SK-N-MC (cell line): ENCODE measurements around the gene MAP2K7.
A peak's percentile ranks its signal among the peaks of the same experiment; 100 is the strongest.
"Not testable (repeated sequence)": the region's sequence is repeated elsewhere in the genome, so short reads cannot be mapped to it uniquely, and the experiment has no call there.

ENCODE experiments used
- DNase-seq: peaks from one replicate; pipeline ENCODE4 v3.0.0-alpha.2; 2011; ENCODE audit warnings: low read depth, low spot score
- H3K27ac ChIP-seq: fragments of 200-600 bp; sonication (generic); 2 replicates; pipeline ENCODE4 v1.5.1; 2016; ENCODE audit warnings: mixed run types
- H3K36me3 ChIP-seq: fragments of 200-600 bp; sonication (generic); 2 replicates; pipeline ENCODE4 v1.6.1; 2017; ENCODE audit warnings: antibody characterized with exemption, low read length, mixed read lengths; ENCODE audit not compliant: insufficient read depth
- H3K4me3 ChIP-seq: fragments of 200-600 bp; sonication (generic); 2 replicates; pipeline ENCODE4 v1.5.1; 2016
- H3K9ac ChIP-seq: fragments of 200-600 bp; sonication (generic); 2 replicates; pipeline ENCODE4 v1.8.0; 2017; ENCODE audit warnings: mixed run types, mixed read lengths; ENCODE audit not compliant: insufficient read length
- H3K9me3 ChIP-seq: fragments of 200-600 bp; sonication (generic); 2 replicates; pipeline ENCODE4 v1.6.1; 2017; ENCODE audit warnings: low read depth, mild to moderate bottlenecking, antibody characterized with exemption, low read length, moderate library complexity, mixed read lengths
- EZH2 ChIP-seq: fragments of 200-600 bp; sonication (generic); IDR thresholded peaks from one replicate; pipeline ENCODE4 v1.6.1; 2017; ENCODE audit warnings: antibody characterized with exemption
- FOXP2 ChIP-seq: optimal IDR thresholded peaks from 2 replicates; pipeline ENCODE3; 2011; ENCODE audit warnings: mild to moderate bottlenecking, moderate library complexity; ENCODE audit not compliant: insufficient read depth; ENCODE audit errors: extremely low read length, control extremely low read depth
- POLR2AphosphoS5 ChIP-seq: IDR thresholded peaks from 2 replicates; pipeline ENCODE4 v1.6.1; 2012; ENCODE audit warnings: mild to moderate bottlenecking, low read depth, low read length, borderline replicate concordance

Gene MAP2K7

GRCh38 chr19:7903244-7904073, at the start of gene MAP2K7:
Gene MAP2K7, plus strand, starts transcription at chr19:7903877. Its CDS starts 68 bp downstream, at chr19:7903945.
- H3K36me3 ChIP-seq: peaks cover 9% of the 10 kb centered on the region; the same call in 1 of the 2 replicates
- H3K27ac ChIP-seq: peak within 1 kb of the TSS; percentile 85
- H3K9me3 ChIP-seq: no peaks in the 10 kb centered on the region
- H3K4me3 ChIP-seq: peak within 1 kb of the TSS; percentile 89
- H3K9ac ChIP-seq: peak within 1 kb of the TSS; percentile 96
- peak; percentile 99 for DNase-seq
- TF ChIP-seq EZH2: no peak
- peak; percentile 97 for TF ChIP-seq POLR2AphosphoS5
- TF ChIP-seq FOXP2: peak; percentile 91

DNA sequence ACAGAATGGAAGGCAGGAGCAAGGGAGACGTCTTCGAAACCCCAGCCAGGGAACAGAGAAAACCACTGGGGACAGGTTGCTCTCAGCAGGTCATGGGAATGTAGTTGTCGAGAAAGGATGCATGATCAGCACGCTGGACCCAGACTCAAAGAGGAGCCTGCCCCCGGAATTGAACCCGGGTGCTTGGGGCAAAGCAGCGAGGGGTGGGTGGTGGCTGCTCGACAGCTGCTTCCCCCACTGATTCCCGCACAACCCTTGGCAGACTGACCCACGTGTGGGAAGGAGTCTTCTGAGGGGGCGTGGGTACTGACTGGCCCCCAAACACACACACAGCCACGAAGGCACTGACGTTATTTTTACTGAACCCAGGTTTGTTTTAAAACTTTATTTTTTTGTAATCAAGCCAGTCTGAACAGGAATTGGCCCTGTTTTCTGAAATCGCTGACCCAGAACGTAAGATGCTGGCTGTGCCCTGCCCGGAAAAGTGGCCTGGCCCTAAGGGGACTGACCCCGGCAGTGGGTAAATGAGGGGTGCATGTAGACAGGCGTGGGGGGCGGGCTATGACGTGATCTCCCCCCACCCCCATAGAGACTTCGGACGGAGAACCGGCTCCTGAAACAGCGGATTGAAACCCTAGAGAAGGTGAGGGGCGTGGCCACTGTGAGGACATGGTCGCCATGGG, 48.1 kb upstream of the MAP2K7 start:
- TF ChIP-seq EZH2: no peak
- no peak for TF ChIP-seq POLR2AphosphoS5
- TF ChIP-seq FOXP2: no peak
- H3K27ac ChIP-seq: no peak overlapping the region
- no peak for DNase-seq
- no peak overlapping the region for H3K4me3 ChIP-seq
- H3K9ac ChIP-seq: no peak overlapping the region
- H3K9me3 ChIP-seq: no peaks in the 10 kb centered on the region
- H3K36me3 ChIP-seq: no peaks in the 10 kb centered on the region

DNA sequence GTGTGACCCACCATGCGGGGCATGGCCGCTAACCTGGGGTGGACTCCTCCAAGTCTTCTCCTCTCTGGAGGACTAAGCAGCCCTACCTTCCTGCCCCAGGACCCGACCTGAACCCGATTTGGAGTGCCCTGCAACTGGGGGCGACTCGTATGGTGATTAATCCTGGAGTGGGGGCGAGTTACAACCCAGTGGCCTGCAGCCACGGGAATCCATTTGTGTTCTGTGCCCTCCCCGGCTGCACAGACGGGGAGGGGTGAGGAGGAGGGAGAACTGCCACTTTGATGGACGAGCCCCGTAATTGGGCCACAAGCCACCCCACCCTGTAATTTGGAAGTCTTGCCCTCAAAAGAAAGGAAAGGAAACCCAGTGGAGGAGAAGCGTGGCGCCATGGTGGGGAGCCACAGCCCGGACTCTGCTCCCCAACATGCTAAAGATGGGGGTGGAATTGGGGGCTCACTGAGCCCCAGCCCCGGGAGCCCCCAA, 47.5 kb upstream of the MAP2K7 start:
- TF ChIP-seq FOXP2 (no peak), POLR2AphosphoS5 (no peak), EZH2 (no peak)
- DNase-seq: no peak
- H3K27ac ChIP-seq: no peak overlapping the region
- no peak overlapping the region for H3K9ac ChIP-seq
- H3K9me3 ChIP-seq: no peaks in the 10 kb centered on the region
- no peak overlapping the region for H3K4me3 ChIP-seq
- H3K36me3 ChIP-seq: no peaks in the 10 kb centered on the region

DNA sequence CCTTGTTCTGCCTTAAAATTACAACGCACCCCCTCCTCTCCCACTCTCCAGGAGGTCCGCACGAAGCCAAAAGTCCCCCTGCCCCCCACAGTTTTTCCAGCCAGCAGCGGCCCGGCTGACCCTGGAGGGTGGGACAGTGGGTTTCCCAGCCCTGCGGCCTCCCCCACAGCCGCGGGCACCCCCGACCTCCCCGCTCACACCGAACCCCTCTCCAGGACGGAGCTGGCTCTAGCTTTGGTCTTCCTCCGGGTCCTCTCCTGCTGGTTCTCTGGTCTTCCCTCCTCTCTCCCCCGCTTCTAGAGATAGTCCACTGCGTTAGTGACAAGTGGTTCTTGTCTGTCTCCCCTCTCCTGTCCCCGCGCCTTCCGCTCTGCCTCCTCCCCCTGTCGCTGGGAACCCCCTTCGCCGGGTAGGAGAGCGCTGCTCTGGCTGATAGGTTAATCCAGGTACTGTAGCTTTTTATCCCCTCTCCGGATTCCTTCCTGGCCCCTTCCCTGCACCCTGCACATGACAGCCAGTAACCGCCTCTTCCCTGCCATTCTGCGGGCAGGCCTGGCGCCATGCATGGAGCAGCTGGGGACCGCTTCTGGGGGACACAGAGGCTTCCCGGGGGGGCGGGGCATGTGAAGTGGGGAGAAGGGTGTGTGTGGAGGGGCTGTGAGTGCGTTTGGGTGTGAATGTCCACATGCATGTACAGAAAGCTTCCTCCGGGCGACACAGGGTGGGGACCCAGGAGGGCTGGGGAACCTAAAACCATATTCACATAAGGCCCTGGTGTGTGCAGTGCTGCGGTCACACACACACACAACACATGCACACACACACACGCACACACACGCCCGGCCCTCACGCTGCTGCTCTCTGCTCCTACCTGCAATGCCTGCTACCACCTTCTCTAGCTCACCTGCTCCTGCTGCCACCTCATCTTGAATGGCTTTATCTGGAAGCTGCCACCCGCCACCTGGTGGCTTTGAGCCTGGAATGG, 46.7 kb upstream of the MAP2K7 start:
- no peak overlapping the region for H3K27ac ChIP-seq
- H3K9me3 ChIP-seq: no peaks in the 10 kb centered on the region
- H3K4me3 ChIP-seq: no peak overlapping the region
- TF ChIP-seq EZH2: no peak
- no peak for TF ChIP-seq POLR2AphosphoS5
- TF ChIP-seq FOXP2: no peak
- H3K36me3 ChIP-seq: no peaks in the 10 kb centered on the region
- no peak for DNase-seq
- H3K9ac ChIP-seq: no peak overlapping the region

GRCh38 chr19:7857727-7858108, 46.0 kb upstream of the MAP2K7 start:
- TF ChIP-seq EZH2 (no peak), FOXP2 (no peak)
- no peak overlapping the region for H3K4me3 ChIP-seq

GRCh38 chr19:7858109-7858770, 45.4 kb upstream of the MAP2K7 start:
- no peak overlapping the region for H3K27ac ChIP-seq
- no peak for DNase-seq
- H3K9ac ChIP-seq: no peak overlapping the region
- no peak overlapping the region for H3K4me3 ChIP-seq
- no peaks in the 10 kb centered on the region for H3K9me3 ChIP-seq
- no peak for TF ChIP-seq EZH2
- TF ChIP-seq POLR2AphosphoS5: no peak
- TF ChIP-seq FOXP2: no peak
- H3K36me3 ChIP-seq: no peaks in the 10 kb centered on the region

More at GRCh38 chr19:7857727-7858108, 46.0 kb upstream of the MAP2K7 start:
- DNase-seq: no peak
- Histone ChIP-seq H3K27ac (no peak overlapping the region), H3K9me3 (no peaks in the 10 kb centered on the region), H3K36me3 (no peaks in the 10 kb centered on the region), H3K9ac (no peak overlapping the region)

DNA sequence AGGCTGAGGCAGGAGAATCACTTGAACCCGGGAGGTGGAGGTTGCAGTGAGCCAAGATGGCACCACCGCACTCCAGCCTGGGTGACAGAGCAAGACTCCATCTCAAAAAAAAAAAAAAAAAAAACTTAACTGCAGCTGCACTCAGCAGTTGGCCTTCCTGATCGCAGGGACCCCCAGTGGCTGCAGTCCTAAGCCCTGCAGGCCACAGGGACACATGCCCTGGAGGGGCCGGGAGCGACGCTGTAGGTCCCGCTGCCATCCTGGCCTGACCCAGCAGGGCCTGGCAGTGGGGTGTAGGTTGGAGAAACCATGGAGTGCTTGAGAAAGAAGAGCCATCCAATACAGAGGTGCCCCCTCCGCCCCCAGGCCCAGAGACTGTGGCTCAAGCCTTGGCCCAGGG, 44.6 kb upstream of the MAP2K7 start:
- not testable (repeated sequence) for H3K27ac ChIP-seq, H3K9ac ChIP-seq, DNase-seq, H3K36me3 ChIP-seq, H3K9me3 ChIP-seq, H3K4me3 ChIP-seq
